ENCODE measurements around the gene COBL. TPM values are rescaled to one million over a fixed set of nuclear protein-coding genes. Genes with fewer than 3 reads are reported as not detected.

Gene COBL
- total RNA-seq, 1 donor from 2014 or later: 1.4 TPM

DNA sequence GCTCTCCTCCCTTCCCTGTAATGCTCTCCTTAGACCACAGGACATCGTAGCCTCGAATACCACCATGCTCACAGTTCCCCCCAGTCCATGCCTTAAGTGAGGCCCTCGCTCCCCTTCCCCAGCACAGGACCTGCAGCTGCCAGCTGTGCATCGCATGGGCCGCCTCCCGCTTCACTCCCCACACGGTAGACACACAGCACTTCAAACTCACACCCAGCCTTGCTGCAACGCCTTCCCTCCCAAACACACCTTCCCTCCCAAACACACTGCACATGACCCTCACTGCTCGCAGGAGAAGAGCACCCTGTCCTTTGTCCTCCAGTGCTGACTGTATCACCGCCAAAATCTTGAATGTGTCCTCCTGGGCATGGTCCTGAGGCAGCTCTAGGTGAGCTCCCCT is 42.6 kb downstream of the COBL start:
- no peak for DNase-seq (ENCODE audit: low read depth)

- DNase-seq (ENCODE audit: low read depth): no peak
Observed at GRCh38 chr7:51273360-51273759, 43.2 kb downstream of the COBL start.

GRCh38 chr7:51270965-51271364 is 45.6 kb downstream of the COBL start:
- no peak for DNase-seq (ENCODE audit: low read depth)

DNA sequence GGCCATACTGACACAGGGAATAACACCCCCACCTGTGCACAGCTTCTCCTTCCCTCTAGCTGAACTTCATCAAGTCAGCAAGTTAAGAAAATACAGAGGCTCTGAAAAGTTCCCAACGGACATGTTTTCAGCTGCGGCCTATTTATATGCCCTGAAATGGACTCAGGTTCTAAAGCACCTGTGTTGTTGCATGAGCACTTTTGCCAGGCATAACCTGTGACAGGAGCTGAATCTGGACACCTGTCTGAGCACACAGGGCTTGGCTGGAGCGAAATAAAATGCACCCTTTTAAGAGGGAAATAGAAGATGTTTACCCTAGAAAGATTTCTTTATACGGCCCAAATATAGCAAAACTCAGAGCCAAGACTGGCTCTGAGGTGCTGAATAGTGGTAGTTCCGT is 46.7 kb downstream of the COBL start:
- no peak for DNase-seq (ENCODE audit: low read depth)

DNA sequence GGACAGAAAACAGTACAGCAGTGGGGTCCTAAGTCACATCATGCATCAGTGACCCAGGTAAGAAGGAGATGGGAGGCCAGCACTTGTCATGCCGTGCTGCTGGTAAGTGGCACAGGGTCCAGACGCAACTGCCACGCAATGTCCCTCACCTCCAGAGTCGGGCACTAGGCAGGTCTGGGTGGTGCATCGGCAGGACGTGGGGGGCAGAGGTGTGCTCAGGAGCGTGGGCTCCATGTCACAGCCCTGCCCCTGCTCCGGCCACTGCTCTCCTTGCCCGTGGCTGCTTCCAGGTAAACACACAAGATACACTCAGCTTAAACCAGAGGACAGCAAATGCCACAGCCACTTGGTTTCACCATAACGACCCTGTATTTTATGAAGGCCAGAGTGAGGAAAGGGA is 47.3 kb downstream of the COBL start:
- DNase-seq (ENCODE audit: low read depth): no peak

- no peak for DNase-seq (ENCODE audit: low read depth)
Observed at GRCh38 chr7:51268859-51269258, 47.8 kb downstream of the COBL start.

DNA sequence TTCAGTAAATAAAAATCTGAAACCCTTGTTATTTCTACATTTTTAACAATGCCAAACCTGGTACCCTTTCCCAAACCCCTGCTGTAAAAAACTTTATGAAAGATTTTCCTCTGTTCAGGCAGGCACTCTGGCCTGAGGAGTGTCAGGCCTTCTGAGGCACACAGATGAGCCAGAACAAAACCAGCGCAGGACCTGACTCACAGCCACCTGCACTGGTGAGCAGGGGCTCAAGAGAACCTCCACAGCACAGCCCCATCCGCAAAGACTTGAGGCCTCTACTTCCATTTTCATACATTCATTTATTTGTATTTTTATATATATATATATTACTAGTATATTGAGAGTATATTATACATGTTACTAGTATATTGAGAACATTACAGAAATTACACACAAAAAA is 49.4 kb downstream of the COBL start:
- DNase-seq (ENCODE audit: low read depth): no peak

- DNase-seq (ENCODE audit: low read depth): no peak
Observed at GRCh38 chr7:51265066-51265907, 51.3 kb downstream of the COBL start.

DNA sequence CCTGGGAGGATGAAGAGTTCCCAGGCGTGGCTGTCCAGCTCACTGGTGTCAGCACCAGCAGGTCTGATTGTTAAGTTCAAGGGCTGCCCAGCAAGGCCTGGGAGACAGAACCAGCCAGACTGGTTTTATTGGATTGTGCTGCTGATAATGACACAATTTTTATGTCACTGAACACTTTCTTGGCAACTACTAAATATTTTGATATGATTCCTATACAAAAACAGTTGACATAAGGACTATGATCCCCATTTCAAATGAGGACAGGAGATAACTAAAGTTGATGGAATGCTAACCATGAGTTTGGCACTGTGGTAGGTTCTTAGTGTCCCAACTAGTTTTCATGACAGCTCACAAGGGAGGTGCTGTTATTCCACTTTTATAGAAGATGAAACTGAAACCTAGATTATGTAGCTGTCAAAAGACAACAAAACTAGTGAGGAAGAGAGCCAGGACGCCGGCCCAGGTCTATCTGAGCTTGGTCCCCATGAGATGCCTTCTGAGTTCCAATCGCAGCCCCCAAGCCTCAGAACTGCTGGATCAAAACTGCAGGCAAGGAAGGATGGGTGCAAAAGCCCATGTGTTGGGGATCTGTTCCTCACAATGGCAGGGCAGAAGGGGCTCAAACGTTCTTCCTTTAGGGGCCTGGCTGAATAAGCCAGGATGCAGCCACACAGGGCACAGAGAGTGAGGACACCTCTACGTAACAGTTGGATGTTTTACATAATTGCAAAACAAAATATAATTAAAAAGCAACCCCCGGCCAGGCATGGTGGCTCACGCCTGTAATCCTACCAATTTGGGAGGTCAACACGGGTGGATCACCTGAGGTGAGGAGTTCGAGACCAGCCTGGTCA is 52.8 kb downstream of the COBL start:
- DNase-seq (ENCODE audit: low read depth): peak; percentile 48

DNA sequence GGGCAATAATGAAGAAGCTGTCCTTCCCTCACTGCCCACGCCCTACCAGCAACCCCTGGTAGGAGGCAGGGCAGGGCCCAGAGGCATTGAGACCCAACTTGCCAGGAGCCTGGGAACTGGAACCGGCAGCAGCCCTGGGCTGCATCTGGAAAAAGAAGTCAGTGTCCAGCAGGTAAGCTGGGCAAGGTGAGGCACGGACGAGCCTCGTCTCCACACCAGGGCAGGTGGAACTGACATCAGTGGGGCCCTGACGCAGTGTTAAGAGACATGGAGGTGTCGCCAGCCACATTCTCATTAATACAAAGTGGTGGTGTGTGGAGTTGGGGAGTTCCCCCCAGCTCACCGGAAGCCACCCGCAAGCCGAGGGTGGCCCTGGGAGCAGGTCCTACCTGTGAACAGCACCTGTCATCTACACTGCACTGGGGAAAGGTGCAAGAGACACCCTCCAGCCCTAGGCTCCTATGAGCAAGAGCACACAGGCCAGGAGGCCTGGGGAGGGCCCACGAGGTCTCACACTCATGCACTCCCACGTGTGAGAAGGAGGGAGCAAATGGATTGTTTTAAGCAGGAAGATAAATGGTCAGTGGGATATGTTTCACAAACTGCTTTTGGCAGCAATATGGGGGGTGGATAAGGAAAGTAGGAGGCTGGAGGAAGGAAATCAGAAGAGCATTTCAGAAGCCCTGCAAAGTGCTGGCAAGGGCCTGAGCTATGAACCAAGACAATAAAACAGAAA is 53.6 kb downstream of the COBL start:
- DNase-seq (ENCODE audit: low read depth): no peak

GRCh38 chr7:51261950-51262795 is 54.4 kb downstream of the COBL start:
- no peak for DNase-seq (ENCODE audit: low read depth)

GRCh38 chr7:51261117-51261835 is 55.3 kb downstream of the COBL start:
- DNase-seq (ENCODE audit: low read depth): no peak

DNA sequence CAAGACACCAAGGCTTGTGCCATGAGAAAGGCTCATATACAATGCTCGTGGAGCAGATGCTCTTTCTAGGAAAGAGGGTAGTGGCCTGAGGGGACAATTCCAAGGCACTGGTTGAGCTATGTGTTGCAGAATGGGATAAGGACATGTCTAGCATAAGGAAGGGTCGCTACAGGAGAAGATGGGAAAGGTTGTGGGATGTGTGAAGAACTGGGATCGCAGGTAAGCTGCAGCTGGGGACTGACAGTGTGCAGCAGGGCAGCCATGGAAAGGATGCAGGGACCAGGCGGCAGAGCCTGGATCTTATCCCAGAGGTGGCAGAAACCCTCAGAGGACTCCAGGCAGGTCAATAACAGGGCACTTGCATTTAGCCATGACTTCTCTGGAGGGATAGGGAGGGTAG is 56.1 kb downstream of the COBL start:
- no peak for DNase-seq (ENCODE audit: low read depth)

GRCh38 chr7:51259766-51260165 is 56.8 kb downstream of the COBL start:
- DNase-seq (ENCODE audit: low read depth): no peak

GRCh38 chr7:51256916-51257315 is 59.7 kb downstream of the COBL start:
- DNase-seq (ENCODE audit: low read depth): no peak

DNA sequence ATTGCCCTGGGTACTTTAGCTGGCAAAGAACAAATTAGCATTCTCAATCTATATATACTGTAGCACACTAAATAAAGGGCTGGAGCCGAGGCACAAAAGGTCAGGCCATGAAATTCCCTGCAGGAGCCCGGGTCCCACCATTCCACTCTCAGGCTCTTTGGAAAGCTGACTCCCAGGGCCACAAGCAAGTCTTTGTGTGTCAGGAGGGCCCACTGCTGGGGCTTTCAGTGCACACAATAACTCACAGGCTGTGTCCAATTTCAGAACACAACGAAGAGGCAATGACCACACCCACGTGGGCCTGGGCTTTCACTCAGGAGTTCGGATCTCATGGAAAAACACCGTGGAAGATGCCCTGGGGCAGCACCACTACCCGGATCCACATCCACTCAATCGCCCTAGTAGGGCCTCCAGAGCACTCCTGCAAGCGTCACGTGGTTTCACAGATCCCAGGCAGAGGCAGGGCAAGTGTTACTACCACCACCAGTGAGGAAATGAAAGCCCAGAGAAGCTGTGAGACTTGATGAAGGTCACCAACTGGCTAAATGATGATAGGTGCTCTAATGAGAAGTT is 60.3 kb downstream of the COBL start:
- no peak for DNase-seq (ENCODE audit: low read depth)

- peak; percentile 28 for DNase-seq (ENCODE audit: low read depth)
Observed at GRCh38 chr7:51255536-51256208, 60.9 kb downstream of the COBL start.

- DNase-seq (ENCODE audit: low read depth): no peak
Observed at GRCh38 chr7:51255036-51255435, 61.6 kb downstream of the COBL start.

DNA sequence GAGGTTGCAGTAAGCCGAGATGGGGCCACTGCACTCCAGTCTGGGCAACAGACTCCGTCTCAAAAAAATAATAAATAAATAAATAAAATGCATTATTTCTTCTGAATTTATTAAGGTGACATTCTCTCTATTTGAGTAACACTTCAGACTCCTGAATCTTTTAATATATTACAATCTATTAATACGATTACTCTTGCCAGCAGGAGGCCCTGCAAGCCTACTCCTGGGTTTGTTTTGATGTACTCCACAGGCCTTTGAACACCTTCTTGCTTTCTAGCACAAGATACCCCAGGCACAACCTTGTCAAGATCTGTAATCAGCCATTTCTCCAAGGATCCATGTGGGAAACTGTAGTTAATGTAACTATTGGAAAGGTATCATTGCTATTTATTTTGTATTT is 63.5 kb downstream of the COBL start:
- no peak for DNase-seq (ENCODE audit: low read depth)

DNA sequence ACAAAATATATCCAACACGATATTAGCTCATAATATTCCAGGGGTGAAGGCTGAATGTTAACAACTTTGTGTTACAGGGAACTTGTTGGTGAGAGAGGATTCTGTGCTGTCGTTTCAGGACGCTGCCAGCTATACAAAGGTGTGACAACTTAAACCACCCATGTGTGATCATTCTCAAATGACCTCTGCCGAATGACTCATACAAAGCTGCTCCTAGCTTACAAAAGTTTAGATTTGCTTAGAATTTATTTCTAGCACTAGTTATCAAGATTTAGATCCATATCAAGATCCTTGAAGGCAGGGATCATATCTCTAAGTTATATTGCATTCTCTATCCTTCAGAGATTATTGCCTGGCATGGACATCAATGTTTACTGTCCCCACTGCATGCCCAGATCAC is 65.3 kb downstream of the COBL start:
- peak; percentile 58 for DNase-seq (ENCODE audit: low read depth)
